ENCODE measurements around the gene ZFAND2A. TPM values are rescaled to one million over a fixed set of nuclear protein-coding genes. Genes with fewer than 3 reads are reported as not detected.

The ZFAND2A gene
- total and polyA plus RNA-seq, 2 experiments from 2014 or later: 15.3 to 29.2 TPM

DNA sequence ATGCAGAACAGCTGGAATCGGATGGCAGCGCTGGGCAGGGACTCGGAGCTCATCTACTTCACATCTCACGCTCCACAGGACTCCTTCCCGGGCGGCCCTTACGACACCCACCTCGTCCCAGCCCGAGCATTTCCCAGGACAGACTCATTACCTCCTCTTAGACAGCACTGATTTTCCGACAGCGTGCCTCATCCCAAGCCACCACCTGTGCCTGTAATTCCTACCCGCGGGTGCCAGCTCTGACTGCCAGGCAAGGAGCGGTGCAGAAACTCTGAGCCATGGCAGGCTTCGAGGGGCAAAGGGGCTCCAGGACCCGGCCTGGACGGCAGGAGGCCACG, 46.5 kb downstream of the ZFAND2A start:
- Histone ChIP-seq H3K79me2 (replicated peaks; ENCODE audit: insufficient read depth) (peaks cover 56% of the 10 kb centered on the region), H3K27me3 (ENCODE audit: insufficient read depth) (no peaks in the 10 kb centered on the region), H2AFZ (no peak overlapping the region), H4K20me1 (replicated peaks; ENCODE audit: insufficient read depth) (peaks cover 10% of the 10 kb centered on the region; the same call in 1 of the 2 replicates), H3K4me1 (ENCODE audit: insufficient read depth) (no peaks in the 10 kb centered on the region), H3K27ac (ENCODE audit: low read depth) (no peak overlapping the region), H3K4me2 (no peak overlapping the region), H3K4me3 (no peak overlapping the region), H3F3A (replicated peaks; ENCODE audit: low read depth) (no peaks in the 10 kb centered on the region), H3K9me2 (ENCODE audit: insufficient read depth) (no peaks in the 10 kb centered on the region), H3K36me3 (ENCODE audit: insufficient read depth) (no peaks in the 10 kb centered on the region)
- Mint-ChIP-seq H3K27me3 (ENCODE audit: insufficient read depth, low read depth, poor library complexity) (peaks cover 13% of the 10 kb centered on the region), H3K36me3 (ENCODE audit: low read depth) (peaks cover 14% of the 10 kb centered on the region), H3K4me3 (no peak overlapping the region), H3K4me1 (no peaks in the 10 kb centered on the region; the same call in 2 of the 3 replicates), H3K27ac (no peak overlapping the region), H3K9me3 (no peaks in the 10 kb centered on the region; the same call in 2 of the 3 replicates)
- no peak for DNase-seq (ENCODE audit: low spot score)
- TF ChIP-seq, protein P1, sequence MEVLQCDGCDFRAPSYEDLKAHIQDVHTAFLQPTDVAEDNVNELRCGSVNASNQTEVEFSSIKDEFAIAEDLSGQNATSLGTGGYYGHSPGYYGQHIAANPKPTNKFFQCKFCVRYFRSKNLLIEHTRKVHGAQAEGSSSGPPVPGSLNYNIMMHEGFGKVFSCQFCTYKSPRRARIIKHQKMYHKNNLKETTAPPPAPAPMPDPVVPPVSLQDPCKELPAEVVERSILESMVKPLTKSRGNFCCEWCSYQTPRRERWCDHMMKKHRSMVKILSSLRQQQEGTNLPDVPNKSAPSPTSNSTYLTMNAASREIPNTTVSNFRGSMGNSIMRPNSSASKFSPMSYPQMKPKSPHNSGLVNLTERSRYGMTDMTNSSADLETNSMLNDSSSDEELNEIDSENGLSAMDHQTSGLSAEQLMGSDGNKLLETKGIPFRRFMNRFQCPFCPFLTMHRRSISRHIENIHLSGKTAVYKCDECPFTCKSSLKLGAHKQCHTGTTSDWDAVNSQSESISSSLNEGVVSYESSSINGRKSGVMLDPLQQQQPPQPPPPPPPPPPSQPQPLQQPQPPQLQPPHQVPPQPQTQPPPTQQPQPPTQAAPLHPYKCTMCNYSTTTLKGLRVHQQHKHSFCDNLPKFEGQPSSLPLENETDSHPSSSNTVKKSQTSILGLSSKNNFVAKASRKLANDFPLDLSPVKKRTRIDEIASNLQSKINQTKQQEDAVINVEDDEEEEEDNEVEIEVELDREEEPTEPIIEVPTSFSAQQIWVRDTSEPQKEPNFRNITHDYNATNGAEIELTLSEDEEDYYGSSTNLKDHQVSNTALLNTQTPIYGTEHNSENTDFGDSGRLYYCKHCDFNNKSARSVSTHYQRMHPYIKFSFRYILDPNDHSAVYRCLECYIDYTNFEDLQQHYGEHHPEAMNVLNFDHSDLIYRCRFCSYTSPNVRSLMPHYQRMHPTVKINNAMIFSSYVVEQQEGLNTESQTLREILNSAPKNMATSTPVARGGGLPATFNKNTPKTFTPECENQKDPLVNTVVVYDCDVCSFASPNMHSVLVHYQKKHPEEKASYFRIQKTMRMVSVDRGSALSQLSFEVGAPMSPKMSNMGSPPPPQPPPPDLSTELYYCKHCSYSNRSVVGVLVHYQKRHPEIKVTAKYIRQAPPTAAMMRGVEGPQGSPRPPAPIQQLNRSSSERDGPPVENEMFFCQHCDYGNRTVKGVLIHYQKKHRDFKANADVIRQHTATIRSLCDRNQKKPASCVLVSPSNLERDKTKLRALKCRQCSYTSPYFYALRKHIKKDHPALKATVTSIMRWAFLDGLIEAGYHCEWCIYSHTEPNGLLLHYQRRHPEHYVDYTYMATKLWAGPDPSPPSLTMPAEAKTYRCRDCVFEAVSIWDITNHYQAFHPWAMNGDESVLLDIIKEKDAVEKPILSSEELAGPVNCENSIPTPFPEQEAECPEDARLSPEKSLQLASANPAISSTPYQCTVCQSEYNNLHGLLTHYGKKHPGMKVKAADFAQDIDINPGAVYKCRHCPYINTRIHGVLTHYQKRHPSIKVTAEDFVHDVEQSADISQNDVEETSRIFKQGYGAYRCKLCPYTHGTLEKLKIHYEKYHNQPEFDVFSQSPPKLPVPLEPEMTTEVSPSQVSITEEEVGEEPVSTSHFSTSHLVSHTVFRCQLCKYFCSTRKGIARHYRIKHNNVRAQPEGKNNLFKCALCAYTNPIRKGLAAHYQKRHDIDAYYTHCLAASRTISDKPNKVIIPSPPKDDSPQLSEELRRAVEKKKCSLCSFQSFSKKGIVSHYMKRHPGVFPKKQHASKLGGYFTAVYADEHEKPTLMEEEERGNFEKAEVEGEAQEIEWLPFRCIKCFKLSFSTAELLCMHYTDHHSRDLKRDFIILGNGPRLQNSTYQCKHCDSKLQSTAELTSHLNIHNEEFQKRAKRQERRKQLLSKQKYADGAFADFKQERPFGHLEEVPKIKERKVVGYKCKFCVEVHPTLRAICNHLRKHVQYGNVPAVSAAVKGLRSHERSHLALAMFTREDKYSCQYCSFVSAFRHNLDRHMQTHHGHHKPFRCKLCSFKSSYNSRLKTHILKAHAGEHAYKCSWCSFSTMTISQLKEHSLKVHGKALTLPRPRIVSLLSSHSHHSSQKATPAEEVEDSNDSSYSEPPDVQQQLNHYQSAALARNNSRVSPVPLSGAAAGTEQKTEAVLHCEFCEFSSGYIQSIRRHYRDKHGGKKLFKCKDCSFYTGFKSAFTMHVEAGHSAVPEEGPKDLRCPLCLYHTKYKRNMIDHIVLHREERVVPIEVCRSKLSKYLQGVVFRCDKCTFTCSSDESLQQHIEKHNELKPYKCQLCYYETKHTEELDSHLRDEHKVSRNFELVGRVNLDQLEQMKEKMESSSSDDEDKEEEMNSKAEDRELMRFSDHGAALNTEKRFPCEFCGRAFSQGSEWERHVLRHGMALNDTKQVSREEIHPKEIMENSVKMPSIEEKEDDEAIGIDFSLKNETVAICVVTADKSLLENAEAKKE (CRISPR knock-in tag; IDR thresholded peaks at IDR 0.05): no peak
- TF ChIP-seq, protein P2, sequence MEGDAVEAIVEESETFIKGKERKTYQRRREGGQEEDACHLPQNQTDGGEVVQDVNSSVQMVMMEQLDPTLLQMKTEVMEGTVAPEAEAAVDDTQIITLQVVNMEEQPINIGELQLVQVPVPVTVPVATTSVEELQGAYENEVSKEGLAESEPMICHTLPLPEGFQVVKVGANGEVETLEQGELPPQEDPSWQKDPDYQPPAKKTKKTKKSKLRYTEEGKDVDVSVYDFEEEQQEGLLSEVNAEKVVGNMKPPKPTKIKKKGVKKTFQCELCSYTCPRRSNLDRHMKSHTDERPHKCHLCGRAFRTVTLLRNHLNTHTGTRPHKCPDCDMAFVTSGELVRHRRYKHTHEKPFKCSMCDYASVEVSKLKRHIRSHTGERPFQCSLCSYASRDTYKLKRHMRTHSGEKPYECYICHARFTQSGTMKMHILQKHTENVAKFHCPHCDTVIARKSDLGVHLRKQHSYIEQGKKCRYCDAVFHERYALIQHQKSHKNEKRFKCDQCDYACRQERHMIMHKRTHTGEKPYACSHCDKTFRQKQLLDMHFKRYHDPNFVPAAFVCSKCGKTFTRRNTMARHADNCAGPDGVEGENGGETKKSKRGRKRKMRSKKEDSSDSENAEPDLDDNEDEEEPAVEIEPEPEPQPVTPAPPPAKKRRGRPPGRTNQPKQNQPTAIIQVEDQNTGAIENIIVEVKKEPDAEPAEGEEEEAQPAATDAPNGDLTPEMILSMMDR (conservative IDR thresholded peaks at IDR 0.05; ENCODE audit: low read depth in 2 of 2): no peak
- TF ChIP-seq JUNB (IDR thresholded peaks at IDR 0.05; ENCODE audit: unreplicated experiment) (no peak), POLR2AphosphoS5 (IDR thresholded peaks at IDR 0.05; ENCODE audit: low read depth) (no peak)
- no peak for ATAC-seq

All from GM23338 (cell line).